A204.1 (cell line): Measurements from ENCODE around the gene PMAIP1.
A peak's percentile ranks its signal among the peaks of the same experiment; 100 is the strongest.
"Not testable (repeated sequence)": the region's sequence is repeated elsewhere in the genome, so short reads cannot be mapped to it uniquely, and the experiment has no call there.

Source experiments
- FAIRE-seq: peaks from 2 replicates; lab custom pipeline; 2012; peaks lifted over from hg19 to GRCh38; lab: Jason Lieb, UNC

PMAIP1 gene

GRCh38 chr18:59885579-59886163 is 14.1 kb upstream of the PMAIP1 start:
- no peak for FAIRE-seq

- not testable (repeated sequence) for FAIRE-seq
These were observed 13.4 kb upstream of the PMAIP1 start for GRCh38 chr18:59886399-59886798.

GRCh38 chr18:59892123-59892522 is 7.7 kb upstream of the PMAIP1 start:
- no peak for FAIRE-seq

GRCh38 chr18:59893971-59894370 is 5.8 kb upstream of the PMAIP1 start:
- FAIRE-seq, result no peak

- no peak for FAIRE-seq
These were observed 2.4 kb upstream of the PMAIP1 start for GRCh38 chr18:59897321-59897954.

GRCh38 chr18:59898093-59898492 is 1.7 kb upstream of the PMAIP1 start:
- no peak for FAIRE-seq

- no peak for FAIRE-seq
These were observed 1.0 kb upstream of the PMAIP1 start for GRCh38 chr18:59898609-59899297.

- no peak for FAIRE-seq
These were observed 679 bp downstream of the PMAIP1 start for GRCh38 chr18:59900222-59901128.

GRCh38 chr18:59902131-59902992 is 2.6 kb downstream of the PMAIP1 start:
- FAIRE-seq, result no peak

- no peak for FAIRE-seq
These were observed 3.3 kb downstream of the PMAIP1 start for GRCh38 chr18:59902993-59903610.

- FAIRE-seq, result peak; percentile 54
These were observed 4.3 kb downstream of the PMAIP1 start for GRCh38 chr18:59904011-59904601.

GRCh38 chr18:59905686-59906091 is 5.9 kb downstream of the PMAIP1 start:
- no peak for FAIRE-seq

GRCh38 chr18:59906203-59906602 is 6.4 kb downstream of the PMAIP1 start:
- no peak for FAIRE-seq

- no peak for FAIRE-seq
These were observed 7.4 kb downstream of the PMAIP1 start for GRCh38 chr18:59907172-59907571.

GRCh38 chr18:59907660-59908059 is 7.9 kb downstream of the PMAIP1 start:
- no peak for FAIRE-seq

- no peak for FAIRE-seq
These were observed 9.0 kb downstream of the PMAIP1 start for GRCh38 chr18:59908799-59909198.

- no peak for FAIRE-seq
These were observed 9.7 kb downstream of the PMAIP1 start for GRCh38 chr18:59909289-59910036.

- no peak for FAIRE-seq
These were observed 11.2 kb downstream of the PMAIP1 start for GRCh38 chr18:59910967-59911366.

- no peak for FAIRE-seq
These were observed 11.8 kb downstream of the PMAIP1 start for GRCh38 chr18:59911600-59911999.

GRCh38 chr18:59912007-59912550 is 12.3 kb downstream of the PMAIP1 start:
- no peak for FAIRE-seq
